Activated naive CD4-positive, alpha-beta T cell (primary cell): Measurements from ENCODE around the gene BFSP2.
"Not testable (repeated sequence)": the region's sequence is repeated elsewhere in the genome, so short reads cannot be mapped to it uniquely, and the experiment has no call there.

Experiments
- DNase-seq, 4 experiments: peaks; one replicate each; lab custom pipeline; 2025; lab: John Stamatoyannopoulos, UW

The BFSP2 gene

GRCh38 chr3:133521946-133522345 lies 122.1 kb downstream of the BFSP2 start:
- DNase-seq: no peak

DNA sequence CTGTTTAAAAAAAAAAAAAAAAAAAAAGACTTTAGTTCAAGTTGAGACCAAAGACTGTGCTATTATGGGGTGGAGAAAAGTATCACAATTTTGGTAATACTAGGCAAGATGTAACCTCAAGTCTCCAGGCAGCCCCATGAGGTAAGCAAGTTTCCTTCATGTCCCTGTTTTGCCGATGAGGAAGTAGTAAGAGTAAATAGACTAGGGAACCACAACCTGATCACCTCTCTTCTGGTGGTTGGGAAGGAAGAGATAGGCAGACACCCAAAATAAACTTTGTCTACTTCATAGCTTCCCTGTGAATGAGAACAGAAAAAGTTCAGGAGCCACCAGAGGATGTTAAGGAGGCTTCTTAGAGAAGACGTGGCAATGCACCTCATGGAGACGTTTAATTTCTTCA lies 123.9 kb downstream of the BFSP2 start:
- DNase-seq: not testable (repeated sequence)
